ENCODE results near the gene CD55.

GRCh38 chr1:207300970-207301369 lies 20.5 kb upstream of the CD55 start:
- TF ChIP-seq, protein P1, sequence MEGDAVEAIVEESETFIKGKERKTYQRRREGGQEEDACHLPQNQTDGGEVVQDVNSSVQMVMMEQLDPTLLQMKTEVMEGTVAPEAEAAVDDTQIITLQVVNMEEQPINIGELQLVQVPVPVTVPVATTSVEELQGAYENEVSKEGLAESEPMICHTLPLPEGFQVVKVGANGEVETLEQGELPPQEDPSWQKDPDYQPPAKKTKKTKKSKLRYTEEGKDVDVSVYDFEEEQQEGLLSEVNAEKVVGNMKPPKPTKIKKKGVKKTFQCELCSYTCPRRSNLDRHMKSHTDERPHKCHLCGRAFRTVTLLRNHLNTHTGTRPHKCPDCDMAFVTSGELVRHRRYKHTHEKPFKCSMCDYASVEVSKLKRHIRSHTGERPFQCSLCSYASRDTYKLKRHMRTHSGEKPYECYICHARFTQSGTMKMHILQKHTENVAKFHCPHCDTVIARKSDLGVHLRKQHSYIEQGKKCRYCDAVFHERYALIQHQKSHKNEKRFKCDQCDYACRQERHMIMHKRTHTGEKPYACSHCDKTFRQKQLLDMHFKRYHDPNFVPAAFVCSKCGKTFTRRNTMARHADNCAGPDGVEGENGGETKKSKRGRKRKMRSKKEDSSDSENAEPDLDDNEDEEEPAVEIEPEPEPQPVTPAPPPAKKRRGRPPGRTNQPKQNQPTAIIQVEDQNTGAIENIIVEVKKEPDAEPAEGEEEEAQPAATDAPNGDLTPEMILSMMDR (conservative IDR thresholded peaks at IDR 0.05; ENCODE audit: low read length) = no peak
- TF ChIP-seq EZH2phosphoT487 (IDR thresholded peaks at IDR 0.05; ENCODE audit: borderline replicate concordance) = no peak

Measured in Loucy (cell line).